A549 (cell line): ENCODE data around the gene HBS1L.

Source experiments
- CBX2 ChIP-seq: fragments of 200-600 bp; sonication (generic); IDR thresholded peaks from 2 replicates; pipeline ENCODE4 v1.6.1; 2016; ENCODE audit warnings: low read depth, mild to moderate bottlenecking, borderline replicate concordance
- CTCF ChIP-seq: fragments of >200 bp; sonication (Bioruptor Twin); formaldehyde crosslinking; IDR thresholded peaks from 3 replicates; pipeline ENCODE4 v1.5.1; 2016
- MYC ChIP-seq: IDR thresholded peaks from 2 replicates; pipeline ENCODE4 v1.6.1; 2012; ENCODE audit warnings: mild to moderate bottlenecking, inconsistent platforms, low read length, improper control_type of control experiment, borderline replicate concordance
- SMC3 ChIP-seq: fragments of >200 bp; sonication (Bioruptor Twin); formaldehyde crosslinking; IDR thresholded peaks from 3 replicates; pipeline ENCODE4 v1.6.1; 2018; ENCODE audit warnings: inconsistent platforms

GRCh38 chr6:135043364-135043763, 11.3 kb downstream of the HBS1L start:
- TF ChIP-seq CTCF (no peak), MYC (no peak), SMC3 (no peak), CBX2 (no peak)
